Activated T-helper 17 cell treated with anti-CD3 and anti-CD28 coated beads, Interleukin-2, amount 50 U/mL, for 72 hours (primary cell): ENCODE measurements around the gene S100A11. TPM values are rescaled to one million over a fixed set of nuclear protein-coding genes. Genes with fewer than 3 reads are reported as not detected.
"Not testable (repeated sequence)": the region's sequence is repeated elsewhere in the genome, so short reads cannot be mapped to it uniquely, and the experiment has no call there.

ENCODE experiments used
- ATAC-seq: fragments of 150-1000 bp; cut with Tn5 transposase; replicated peaks from 2 replicates; pipeline ENCODE4 v1.10.0; 2021; ENCODE audit warnings: mild to moderate bottlenecking, moderate library complexity
- H3K27ac Mint-ChIP-seq: one replicate; pipeline ENCODE4 v1.8.0; 2022; ENCODE audit warnings: mixed read lengths
- H3K27me3 Mint-ChIP-seq: one replicate; pipeline ENCODE4 v1.8.0; 2022; ENCODE audit warnings: mixed read lengths
- H3K36me3 Mint-ChIP-seq: one replicate; pipeline ENCODE4 v1.8.0; 2022; ENCODE audit warnings: low read depth, mild to moderate bottlenecking, mixed read lengths
- H3K4me1 Mint-ChIP-seq: one replicate; pipeline ENCODE4 v1.8.0; 2022; ENCODE audit warnings: mixed read lengths
- H3K4me3 Mint-ChIP-seq: one replicate; pipeline ENCODE4 v1.8.0; 2022; ENCODE audit warnings: mild to moderate bottlenecking, mixed read lengths
- H3K9me3 Mint-ChIP-seq: one replicate; pipeline ENCODE4 v1.8.0; 2022; ENCODE audit warnings: mixed read lengths
- total RNA-seq, 2 donors: library from RNA; stranded (reverse); gene quantifications; one replicate each; pipeline ENCODE4 v1.2.3, GENCODE V29; 2022

Gene S100A11
- 100 to 1,000 TPM; 230 to 302 TPM for total RNA-seq

GRCh38 chr1:152036267-152037216, at the start of gene S100A11:
S100A11 (minus strand) TSS chr1:152037004; CDS start chr1:152036915, 89 bp downstream.
- Mint-ChIP-seq H3K4me1 (peaks cover 12% of the 10 kb centered on the region), H3K27ac (peak within 1 kb of the TSS; percentile 94), H3K36me3 (peaks cover 54% of the 10 kb centered on the region), H3K27me3 (no peaks in the 10 kb centered on the region), H3K9me3 (no peaks in the 10 kb centered on the region), H3K4me3 (peak within 1 kb of the TSS; percentile 93)
- peak; percentile 89 for ATAC-seq

- no peak overlapping the region for H3K27ac Mint-ChIP-seq
- no peaks in the 10 kb centered on the region for H3K36me3 Mint-ChIP-seq
- no peak for ATAC-seq
- H3K9me3 Mint-ChIP-seq: no peaks in the 10 kb centered on the region
- no peaks in the 10 kb centered on the region for H3K4me1 Mint-ChIP-seq
- H3K4me3 Mint-ChIP-seq: no peak overlapping the region
- peaks cover 13% of the 10 kb centered on the region for H3K27me3 Mint-ChIP-seq
These were observed 48.0 kb upstream of the S100A11 start for GRCh38 chr1:152084853-152085252.

- peaks cover 18% of the 10 kb centered on the region for H3K27me3 Mint-ChIP-seq
- not testable (repeated sequence) for H3K27ac Mint-ChIP-seq, H3K9me3 Mint-ChIP-seq, H3K4me3 Mint-ChIP-seq, H3K4me1 Mint-ChIP-seq, H3K36me3 Mint-ChIP-seq, ATAC-seq
These were observed 44.2 kb upstream of the S100A11 start for GRCh38 chr1:152081026-152081425.

- peaks cover 20% of the 10 kb centered on the region for H3K27me3 Mint-ChIP-seq
- ATAC-seq, H3K4me1 Mint-ChIP-seq, H3K36me3 Mint-ChIP-seq, H3K27ac Mint-ChIP-seq, H3K4me3 Mint-ChIP-seq, H3K9me3 Mint-ChIP-seq: not testable (repeated sequence)
These were observed 43.7 kb upstream of the S100A11 start for GRCh38 chr1:152080494-152080893.

- no peak overlapping the region for H3K27ac Mint-ChIP-seq
- no peaks in the 10 kb centered on the region for H3K9me3 Mint-ChIP-seq
- no peak for ATAC-seq
- H3K4me3 Mint-ChIP-seq: no peak overlapping the region
- H3K4me1 Mint-ChIP-seq: no peaks in the 10 kb centered on the region
- H3K27me3 Mint-ChIP-seq: peaks cover 26% of the 10 kb centered on the region
- no peaks in the 10 kb centered on the region for H3K36me3 Mint-ChIP-seq
These were observed 42.1 kb upstream of the S100A11 start for GRCh38 chr1:152078831-152079441.

- Mint-ChIP-seq H3K27ac (no peak overlapping the region), H3K27me3 (peaks cover 38% of the 10 kb centered on the region), H3K9me3 (no peaks in the 10 kb centered on the region), H3K36me3 (no peaks in the 10 kb centered on the region), H3K4me1 (peaks cover 5% of the 10 kb centered on the region), H3K4me3 (no peak overlapping the region)
- ATAC-seq: no peak
These were observed 35.5 kb upstream of the S100A11 start for GRCh38 chr1:152072311-152072710.

- Mint-ChIP-seq H3K4me1 (peaks cover 5% of the 10 kb centered on the region), H3K36me3 (no peaks in the 10 kb centered on the region), H3K9me3 (no peaks in the 10 kb centered on the region), H3K27me3 (peaks cover 40% of the 10 kb centered on the region), H3K27ac (no peak overlapping the region), H3K4me3 (no peak overlapping the region)
- ATAC-seq: no peak
These were observed 34.3 kb upstream of the S100A11 start for GRCh38 chr1:152071123-152071522.

- Mint-ChIP-seq H3K4me3 (no peak overlapping the region), H3K27me3 (peaks cover 31% of the 10 kb centered on the region), H3K4me1 (peaks cover 5% of the 10 kb centered on the region), H3K9me3 (no peaks in the 10 kb centered on the region), H3K36me3 (no peaks in the 10 kb centered on the region), H3K27ac (no peak overlapping the region)
- ATAC-seq: no peak
These were observed 31.1 kb upstream of the S100A11 start for GRCh38 chr1:152067929-152068328.

- H3K4me3 Mint-ChIP-seq: no peak overlapping the region
- no peaks in the 10 kb centered on the region for H3K36me3 Mint-ChIP-seq
- peaks cover 5% of the 10 kb centered on the region for H3K4me1 Mint-ChIP-seq
- H3K9me3 Mint-ChIP-seq: no peaks in the 10 kb centered on the region
- H3K27ac Mint-ChIP-seq: no peak overlapping the region
- peaks cover 25% of the 10 kb centered on the region for H3K27me3 Mint-ChIP-seq
- ATAC-seq: no peak
These were observed 30.3 kb upstream of the S100A11 start for GRCh38 chr1:152067150-152067549.

- Mint-ChIP-seq H3K27ac (no peak overlapping the region), H3K36me3 (no peaks in the 10 kb centered on the region), H3K4me3 (no peak overlapping the region), H3K27me3 (peaks cover 19% of the 10 kb centered on the region), H3K9me3 (no peaks in the 10 kb centered on the region), H3K4me1 (no peaks in the 10 kb centered on the region)
- ATAC-seq: no peak
These were observed 25.1 kb upstream of the S100A11 start for GRCh38 chr1:152061952-152062351.

- peaks cover 12% of the 10 kb centered on the region for H3K27me3 Mint-ChIP-seq
- H3K27ac Mint-ChIP-seq: no peak overlapping the region
- H3K9me3 Mint-ChIP-seq: no peaks in the 10 kb centered on the region
- no peaks in the 10 kb centered on the region for H3K36me3 Mint-ChIP-seq
- no peak overlapping the region for H3K4me3 Mint-ChIP-seq
- H3K4me1 Mint-ChIP-seq: peaks cover under 1% of the 10 kb centered on the region
- ATAC-seq: no peak
These were observed 16.6 kb upstream of the S100A11 start for GRCh38 chr1:152053375-152053774.

GRCh38 chr1:152052606-152053005, 15.8 kb upstream of the S100A11 start:
- Mint-ChIP-seq H3K36me3 (no peaks in the 10 kb centered on the region), H3K4me3 (no peak overlapping the region), H3K27me3 (peaks cover 7% of the 10 kb centered on the region), H3K9me3 (no peaks in the 10 kb centered on the region), H3K27ac (no peak overlapping the region), H3K4me1 (peaks cover 4% of the 10 kb centered on the region)
- no peak for ATAC-seq

- ATAC-seq: no peak
- Mint-ChIP-seq H3K27me3 (peaks cover 7% of the 10 kb centered on the region), H3K4me3 (no peak overlapping the region), H3K4me1 (peaks cover 4% of the 10 kb centered on the region), H3K36me3 (no peaks in the 10 kb centered on the region), H3K9me3 (no peaks in the 10 kb centered on the region), H3K27ac (peak overlapping the region; percentile 39)
These were observed 14.3 kb upstream of the S100A11 start for GRCh38 chr1:152050886-152051675.

GRCh38 chr1:152049291-152050083, 12.7 kb upstream of the S100A11 start:
- H3K4me1 Mint-ChIP-seq: peaks cover 9% of the 10 kb centered on the region
- H3K27ac Mint-ChIP-seq: no peak overlapping the region
- H3K4me3 Mint-ChIP-seq: no peak overlapping the region
- H3K36me3 Mint-ChIP-seq: no peaks in the 10 kb centered on the region
- H3K27me3 Mint-ChIP-seq: peaks cover 7% of the 10 kb centered on the region
- ATAC-seq: no peak
- no peaks in the 10 kb centered on the region for H3K9me3 Mint-ChIP-seq
